Epithelial cell of esophagus (primary cell): ENCODE data around the gene SUMF2.
"Not testable (repeated sequence)": the region's sequence is repeated elsewhere in the genome, so short reads cannot be mapped to it uniquely, and the experiment has no call there.

ENCODE experiments used
- DNase-seq: peaks from one replicate; pipeline ENCODE4 v3.0.0; 2010; ENCODE audit warnings: low read depth
- H3K4me3 ChIP-seq: 2 replicates; pipeline ENCODE4 v1.5.1; 2011; ENCODE audit warnings: mild to moderate bottlenecking, low read length, control low read depth
- TF ChIP-seq, protein P1 (sequence below): IDR thresholded peaks from 2 replicates; pipeline ENCODE4 v1.5.1; 2011; ENCODE audit warnings: low read depth, mild to moderate bottlenecking, low read length, control low read depth, inconsistent platforms; ENCODE audit not compliant: insufficient read depth; ENCODE audit errors: missing control alignments

Gene SUMF2

DNA sequence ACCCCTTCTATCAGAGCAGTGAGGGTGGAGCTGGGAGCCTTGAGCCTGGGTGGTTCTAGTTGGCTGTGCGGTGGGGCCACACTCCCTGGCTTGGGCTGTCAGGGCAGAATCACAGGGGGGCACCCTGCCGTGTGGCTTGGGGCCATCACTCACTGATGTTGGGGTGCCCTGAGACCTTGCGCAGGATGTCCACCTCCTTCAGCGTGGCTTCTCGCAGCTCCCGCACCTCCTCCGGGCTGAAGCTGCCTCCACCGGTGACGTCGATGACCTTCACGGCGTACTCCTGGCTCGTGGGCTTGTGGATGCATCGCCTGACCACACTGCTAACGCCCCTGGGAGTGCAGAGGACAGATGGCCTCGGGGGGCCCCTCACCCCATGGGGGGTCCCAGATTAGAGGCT is 23.4 kb downstream of the SUMF2 start:
- TF ChIP-seq, protein P1, sequence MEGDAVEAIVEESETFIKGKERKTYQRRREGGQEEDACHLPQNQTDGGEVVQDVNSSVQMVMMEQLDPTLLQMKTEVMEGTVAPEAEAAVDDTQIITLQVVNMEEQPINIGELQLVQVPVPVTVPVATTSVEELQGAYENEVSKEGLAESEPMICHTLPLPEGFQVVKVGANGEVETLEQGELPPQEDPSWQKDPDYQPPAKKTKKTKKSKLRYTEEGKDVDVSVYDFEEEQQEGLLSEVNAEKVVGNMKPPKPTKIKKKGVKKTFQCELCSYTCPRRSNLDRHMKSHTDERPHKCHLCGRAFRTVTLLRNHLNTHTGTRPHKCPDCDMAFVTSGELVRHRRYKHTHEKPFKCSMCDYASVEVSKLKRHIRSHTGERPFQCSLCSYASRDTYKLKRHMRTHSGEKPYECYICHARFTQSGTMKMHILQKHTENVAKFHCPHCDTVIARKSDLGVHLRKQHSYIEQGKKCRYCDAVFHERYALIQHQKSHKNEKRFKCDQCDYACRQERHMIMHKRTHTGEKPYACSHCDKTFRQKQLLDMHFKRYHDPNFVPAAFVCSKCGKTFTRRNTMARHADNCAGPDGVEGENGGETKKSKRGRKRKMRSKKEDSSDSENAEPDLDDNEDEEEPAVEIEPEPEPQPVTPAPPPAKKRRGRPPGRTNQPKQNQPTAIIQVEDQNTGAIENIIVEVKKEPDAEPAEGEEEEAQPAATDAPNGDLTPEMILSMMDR = no peak
- H3K4me3 ChIP-seq = no peak overlapping the region

DNA sequence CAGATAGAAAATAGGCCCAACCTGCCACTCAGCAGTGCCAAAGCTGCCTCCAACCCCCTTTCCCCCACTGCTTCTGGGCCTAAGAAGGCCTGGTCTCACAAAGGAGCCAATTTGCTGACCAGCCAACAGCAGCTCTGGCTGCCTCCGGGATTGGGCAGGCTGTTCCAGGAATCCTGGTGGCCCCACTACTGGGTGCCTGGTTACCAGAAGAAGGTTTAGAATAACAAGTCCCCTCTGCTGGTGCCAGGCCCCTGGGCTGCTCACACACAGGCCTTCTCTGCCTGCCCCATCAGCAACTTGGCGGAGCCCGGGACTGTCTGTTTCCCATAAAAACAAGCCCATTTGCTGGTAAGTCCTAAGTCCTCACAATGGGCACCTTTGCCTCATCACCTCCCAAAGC is 27.5 kb downstream of the SUMF2 start:
- no peak for DNase-seq
- TF ChIP-seq, protein P1 = no peak
- no peak overlapping the region for H3K4me3 ChIP-seq

More for the DNA sequence above, 23.4 kb downstream of the SUMF2 start:
- no peak for DNase-seq

GRCh38 chr7:56092388-56092787 is 28.3 kb downstream of the SUMF2 start:
- H3K4me3 ChIP-seq, DNase-seq: not testable (repeated sequence)

GRCh38 chr7:56092789-56093531 is 28.9 kb downstream of the SUMF2 start, which contains the start of gene PHKG1:
TSS of gene PHKG1 (minus strand) at chr7:56092952. CDS start at chr7:56088941, 4,011 bp downstream.
- TF ChIP-seq, protein P1 = peak; percentile 44
- H3K4me3 ChIP-seq = no peak within 1 kb of the TSS
- peak; percentile 49 for DNase-seq

GRCh38 chr7:56097700-56098099 is 33.6 kb downstream of the SUMF2 start:
- DNase-seq = no peak
- no peak overlapping the region for H3K4me3 ChIP-seq
- TF ChIP-seq, protein P1 = no peak

DNA sequence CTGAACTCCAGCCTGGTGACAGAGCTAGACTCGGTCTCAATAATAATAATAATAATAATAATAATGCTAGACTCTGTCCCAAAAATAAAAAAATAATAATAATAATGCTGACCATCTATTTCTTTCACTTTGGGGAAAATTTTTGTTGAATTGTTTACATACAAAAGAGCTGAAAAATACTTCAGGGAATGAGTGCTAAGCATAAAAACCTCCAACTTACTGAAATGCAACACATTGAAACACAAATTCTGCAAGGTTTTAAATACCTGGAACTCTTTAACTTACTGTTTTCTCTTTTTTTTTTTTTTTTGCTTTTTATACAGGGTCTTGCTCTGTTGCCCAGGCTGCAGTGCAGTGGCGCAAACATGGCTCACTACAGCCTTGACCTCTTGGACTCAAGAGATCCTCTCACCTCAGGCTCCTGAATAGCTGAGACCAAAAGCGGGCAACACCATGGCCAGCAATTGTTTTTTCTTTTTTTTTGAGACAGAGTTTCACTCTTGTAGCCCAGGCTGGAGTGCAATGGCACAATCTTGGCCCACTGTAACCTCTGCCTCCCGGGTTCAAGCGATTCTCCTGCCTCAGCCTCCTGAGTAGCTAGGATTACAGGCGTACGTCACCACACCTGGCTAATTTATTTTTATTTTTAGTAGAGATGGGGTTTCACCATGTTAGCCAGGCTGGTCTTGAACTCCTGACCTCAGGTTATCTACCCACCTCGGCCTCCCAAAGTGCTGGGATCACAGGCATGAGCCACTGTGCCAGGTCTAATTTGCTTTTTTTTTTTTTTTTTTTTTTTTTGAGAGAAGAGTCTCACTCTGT is 34.3 kb downstream of the SUMF2 start:
- DNase-seq, H3K4me3 ChIP-seq: not testable (repeated sequence)

DNA sequence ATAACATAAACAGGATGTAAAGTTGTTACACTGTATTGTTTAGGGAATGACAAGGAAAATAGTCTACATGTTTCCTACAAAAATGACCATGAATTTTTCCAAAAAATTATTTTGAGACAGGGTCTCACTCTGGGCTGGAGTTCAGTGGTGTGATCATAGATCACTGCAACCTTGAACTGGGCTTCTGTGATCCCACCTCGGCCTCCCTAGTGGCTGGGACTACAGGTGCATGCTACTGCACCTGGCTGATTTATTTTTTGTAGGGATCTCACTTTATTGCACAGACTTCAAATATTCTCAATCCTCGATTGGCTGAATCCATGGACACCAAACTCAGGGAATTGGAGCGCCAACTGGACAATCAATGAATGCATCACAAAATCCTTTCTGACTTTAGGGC is 35.6 kb downstream of the SUMF2 start:
- TF ChIP-seq, protein P1 = no peak
- no peak for DNase-seq
- no peak overlapping the region for H3K4me3 ChIP-seq

GRCh38 chr7:56104138-56104537 is 40.1 kb downstream of the SUMF2 start:
- not testable (repeated sequence) for H3K4me3 ChIP-seq, DNase-seq
